GM21723 (cell line): ENCODE results near the gene UQCRC1.
A peak's percentile ranks its signal among the peaks of the same experiment; 100 is the strongest.

ENCODE experiments used
- ATAC-seq: cut with Tn5 transposase; IDR thresholded peaks from one replicate; pipeline ENCODE4 v1.9.1; 2021; ENCODE audit warnings: mild to moderate bottlenecking, moderate library complexity; ENCODE audit not compliant: unreplicated experiment

Gene UQCRC1

DNA sequence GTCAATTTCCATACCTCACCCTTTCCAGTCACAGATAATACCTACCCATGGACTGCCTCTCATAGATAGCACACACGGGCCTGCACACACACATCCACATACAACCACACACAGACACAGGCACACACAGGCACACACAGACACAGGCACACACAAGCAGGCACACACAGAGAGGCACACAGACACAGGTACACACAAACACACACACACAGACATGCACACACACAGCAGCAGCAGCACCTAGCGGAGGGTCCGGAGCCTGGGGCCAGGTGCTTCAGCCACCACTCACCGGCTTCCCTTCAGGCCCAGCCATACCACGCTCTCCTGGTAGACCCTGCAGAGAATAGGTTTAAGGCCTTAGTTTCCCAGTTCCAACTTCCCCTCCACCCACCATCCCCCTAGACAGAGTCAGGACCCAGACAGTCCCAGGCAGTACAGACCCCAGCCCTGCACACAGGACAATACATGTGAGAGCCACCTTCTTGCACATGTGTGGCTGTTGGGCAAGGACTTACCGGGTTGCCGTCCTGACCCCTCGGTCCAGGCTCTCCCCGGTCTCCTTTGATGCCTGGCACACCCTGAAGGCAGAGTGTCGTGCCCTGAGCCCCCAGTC, 35.4 kb downstream of the UQCRC1 start:
- ATAC-seq = no peak

DNA sequence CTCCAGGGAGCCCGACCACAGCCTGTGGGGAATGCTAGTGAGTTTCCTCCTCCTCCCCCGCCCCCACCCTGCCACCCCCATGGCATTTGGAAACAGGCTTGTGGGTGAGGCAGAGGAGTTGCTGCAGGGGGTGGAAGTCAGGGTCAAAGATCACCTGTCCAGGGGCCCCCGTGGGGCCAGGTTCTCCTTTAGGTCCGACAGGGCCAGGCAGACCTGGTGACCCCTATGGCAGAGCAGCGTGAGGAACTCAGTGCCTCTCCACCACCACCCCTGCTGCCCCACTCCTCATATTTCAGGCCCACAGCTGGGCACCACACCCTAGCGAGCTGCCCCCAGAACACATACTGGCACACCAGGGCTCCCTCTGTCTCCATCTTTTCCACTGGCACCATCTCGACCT, 36.9 kb downstream of the UQCRC1 start:
- no peak for ATAC-seq

DNA sequence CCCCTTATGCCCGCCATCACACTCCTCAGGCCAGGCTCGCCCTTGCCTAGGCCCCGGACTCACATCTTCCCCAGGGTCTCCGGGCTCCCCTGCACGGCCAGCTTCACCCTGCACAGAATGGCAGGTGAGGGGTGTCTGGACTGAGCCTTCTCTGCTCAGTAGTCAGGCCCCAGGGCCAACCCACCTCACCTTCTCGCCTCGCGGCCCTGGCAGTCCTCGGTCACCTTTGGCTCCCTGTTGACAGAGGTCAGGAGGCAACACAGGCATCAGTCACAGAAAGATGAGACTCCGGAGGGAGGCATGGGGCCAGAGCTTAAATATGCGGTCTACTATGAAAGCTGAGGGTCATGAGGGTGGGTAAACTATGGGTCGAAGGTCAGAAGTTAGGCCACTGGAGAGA, 37.5 kb downstream of the UQCRC1 start:
- no peak for ATAC-seq

DNA sequence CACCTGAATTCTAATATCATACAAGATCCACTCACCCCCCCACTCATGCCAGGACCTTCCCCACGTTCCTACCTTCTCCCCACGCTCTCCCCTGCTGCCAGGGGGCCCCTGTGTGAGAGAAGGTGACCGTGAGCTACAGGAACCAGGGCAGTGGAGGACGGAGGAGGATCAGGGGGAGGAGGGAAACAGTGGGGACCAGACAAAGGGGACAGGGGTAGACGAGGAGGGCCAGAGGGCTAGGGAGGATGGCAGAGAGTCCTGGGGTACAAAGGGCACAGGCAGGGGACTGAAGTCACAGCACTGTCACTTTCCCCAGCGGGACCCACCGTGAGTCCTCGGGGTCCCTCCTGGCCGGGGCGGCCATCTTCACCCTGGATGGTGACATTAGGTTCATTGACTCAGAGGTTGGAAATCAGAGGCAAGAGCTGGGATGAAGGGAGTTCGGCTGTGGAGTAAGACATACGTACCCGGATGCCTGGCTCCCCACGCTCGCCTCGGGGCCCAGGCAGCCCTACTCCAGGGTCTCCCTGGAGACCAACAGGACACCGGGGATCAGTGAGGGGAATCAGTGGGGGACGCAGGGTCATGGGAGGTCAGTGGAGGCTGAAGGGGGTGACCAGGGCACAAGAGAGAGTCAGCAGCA, 39.5 kb downstream of the UQCRC1 start:
- no peak for ATAC-seq

DNA sequence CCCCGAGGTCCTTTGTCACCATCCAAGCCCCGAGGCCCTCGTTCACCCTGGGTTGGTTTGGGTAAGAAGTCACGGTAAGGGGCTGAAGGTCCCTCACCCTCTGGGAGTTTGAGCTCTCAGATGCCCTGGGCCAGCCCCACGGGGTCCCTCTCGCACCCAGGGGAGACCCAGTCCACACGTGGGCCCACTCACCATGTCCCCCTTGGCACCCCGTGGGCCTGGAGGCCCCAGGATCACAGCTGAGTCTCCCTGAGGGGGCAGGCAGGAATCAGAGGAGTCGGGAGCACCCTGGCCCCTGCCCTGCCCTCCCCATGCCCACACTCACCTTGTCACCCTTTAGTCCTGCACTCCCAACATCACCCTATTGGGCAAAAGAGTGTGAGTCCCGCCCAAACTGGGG, 40.0 kb downstream of the UQCRC1 start:
- ATAC-seq = no peak

DNA sequence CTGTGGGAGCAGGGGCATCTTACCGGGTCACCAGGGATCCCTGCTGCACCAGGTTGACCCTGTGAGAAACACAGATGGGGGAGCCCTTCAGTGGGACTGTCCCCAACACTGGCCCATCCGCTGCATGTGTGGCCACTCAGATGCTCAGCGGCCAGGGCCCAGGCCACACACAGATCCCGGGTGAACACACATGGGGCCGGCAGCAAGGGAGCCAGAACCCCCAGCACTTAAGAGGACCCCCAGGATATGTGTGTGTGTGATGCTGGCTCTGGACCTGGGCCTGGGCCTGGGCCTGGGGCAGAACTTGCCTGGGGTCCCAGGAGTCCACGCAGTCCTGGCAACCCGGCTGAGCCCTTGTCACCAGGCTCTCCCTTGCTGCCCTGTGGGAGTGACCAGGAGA, 41.0 kb downstream of the UQCRC1 start:
- no peak for ATAC-seq

DNA sequence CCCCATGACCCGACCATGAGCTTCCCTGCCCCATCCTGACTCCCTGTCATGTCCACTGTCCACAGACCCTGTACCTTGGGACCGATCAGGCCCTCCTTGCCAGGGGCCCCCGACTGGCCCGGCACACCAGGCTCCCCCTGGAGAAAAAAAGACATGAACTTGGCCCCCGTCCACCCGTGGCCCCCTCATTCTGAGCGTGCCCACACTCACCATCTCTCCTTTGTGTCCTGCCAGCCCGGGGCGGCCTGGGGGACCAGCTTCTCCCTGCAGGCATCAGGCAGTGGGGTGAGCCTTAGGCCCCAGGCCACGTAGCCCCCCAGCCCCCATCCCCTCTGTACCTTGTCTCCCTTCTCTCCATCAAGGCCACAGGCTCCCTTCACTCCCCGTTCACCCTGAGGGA, 41.9 kb downstream of the UQCRC1 start:
- ATAC-seq = no peak

DNA sequence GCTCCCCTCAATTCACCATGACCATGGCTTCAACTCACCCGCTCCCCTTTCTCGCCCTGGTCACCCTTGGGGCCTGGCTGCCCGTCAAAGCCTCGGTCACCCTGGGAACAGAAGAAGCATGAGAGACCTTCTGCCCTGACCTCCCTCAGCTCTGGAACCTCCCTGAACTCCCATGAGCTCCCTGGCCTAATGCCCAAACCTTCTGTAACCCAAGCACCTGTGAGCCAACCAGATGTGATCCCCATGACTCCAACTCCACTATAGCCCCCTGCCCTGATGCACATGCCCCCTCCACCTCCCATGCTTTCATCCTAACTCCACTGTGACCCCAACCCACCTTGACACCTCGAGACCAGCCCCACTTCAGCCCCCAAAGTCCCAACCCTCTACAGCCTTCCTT, 42.4 kb downstream of the UQCRC1 start:
- no peak for ATAC-seq

DNA sequence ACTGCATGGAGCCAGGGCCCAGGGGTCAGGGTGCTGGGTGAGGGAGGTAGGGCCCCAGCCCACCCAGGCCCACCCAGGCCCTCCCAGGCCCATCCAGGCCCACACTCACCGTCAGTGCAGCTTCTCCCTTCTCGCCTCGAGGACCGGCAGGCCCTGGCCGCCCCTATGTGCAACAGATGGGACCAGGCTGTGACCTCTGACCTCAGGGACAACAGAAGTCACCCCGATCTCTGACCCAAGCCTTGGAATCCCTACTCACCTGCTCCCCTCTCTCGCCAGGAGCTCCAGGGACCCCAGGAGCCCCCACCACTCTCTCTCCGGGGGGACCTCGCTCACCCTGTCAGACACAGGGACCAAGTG, 43.1 kb downstream of the UQCRC1 start:
- no peak for ATAC-seq

DNA sequence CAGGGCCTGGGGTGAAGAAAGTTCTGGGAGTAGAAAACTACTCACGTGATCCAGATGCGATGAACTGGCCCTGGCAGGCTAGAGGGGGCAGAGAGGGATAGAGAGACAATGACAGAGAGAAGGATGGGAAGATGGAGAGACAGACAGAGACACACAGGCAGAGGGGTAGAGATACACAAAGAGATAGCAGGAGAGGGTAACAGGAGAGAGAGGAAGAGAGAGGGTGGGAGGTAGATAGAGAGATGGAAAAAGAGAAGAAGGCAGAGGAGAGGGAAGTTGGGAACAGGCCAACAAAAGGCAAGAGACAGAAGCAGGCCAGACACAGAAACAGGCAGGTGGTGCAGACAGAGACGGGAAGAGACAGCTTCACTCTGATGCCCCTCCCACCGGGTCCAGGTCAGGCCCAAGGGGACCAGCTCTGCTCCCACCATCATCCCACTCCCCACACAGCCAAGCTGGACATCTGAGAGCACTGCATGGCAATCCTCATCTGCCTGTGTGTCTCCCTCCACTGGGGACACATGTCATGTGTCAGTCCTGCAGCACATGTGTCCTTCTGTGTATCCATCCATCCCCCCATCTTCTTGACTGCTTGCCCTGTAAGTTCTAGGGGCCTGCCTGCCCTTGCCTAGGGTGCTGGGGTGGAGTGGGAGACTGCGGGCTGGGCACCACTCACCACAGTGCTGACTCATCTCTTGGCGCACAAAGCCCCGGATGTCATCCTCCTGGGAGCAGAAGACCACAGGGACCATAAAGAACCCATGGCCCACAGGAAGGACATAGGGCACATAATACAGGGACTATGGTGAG, 43.6 kb downstream of the UQCRC1 start:
- no peak for ATAC-seq

DNA sequence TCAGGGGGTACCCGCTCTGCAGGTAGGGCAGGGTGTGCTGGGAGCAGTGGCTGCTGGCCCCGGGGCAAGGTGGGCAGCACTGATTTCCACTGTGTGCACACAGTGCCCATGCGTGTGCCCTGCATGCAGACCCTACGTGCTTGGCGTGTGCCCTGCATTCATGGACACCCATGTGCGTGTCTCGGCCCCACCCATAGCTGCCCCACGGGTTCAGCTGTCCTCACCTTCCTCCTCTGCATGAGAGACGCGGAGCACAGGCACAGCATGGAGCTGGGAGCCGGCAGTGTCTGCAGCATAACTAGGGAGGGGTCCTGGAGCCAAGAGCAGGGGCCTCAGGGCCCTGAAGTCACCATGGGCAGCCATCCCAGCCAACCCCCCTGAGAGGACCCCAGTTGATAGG, 44.3 kb downstream of the UQCRC1 start:
- no peak for ATAC-seq

DNA sequence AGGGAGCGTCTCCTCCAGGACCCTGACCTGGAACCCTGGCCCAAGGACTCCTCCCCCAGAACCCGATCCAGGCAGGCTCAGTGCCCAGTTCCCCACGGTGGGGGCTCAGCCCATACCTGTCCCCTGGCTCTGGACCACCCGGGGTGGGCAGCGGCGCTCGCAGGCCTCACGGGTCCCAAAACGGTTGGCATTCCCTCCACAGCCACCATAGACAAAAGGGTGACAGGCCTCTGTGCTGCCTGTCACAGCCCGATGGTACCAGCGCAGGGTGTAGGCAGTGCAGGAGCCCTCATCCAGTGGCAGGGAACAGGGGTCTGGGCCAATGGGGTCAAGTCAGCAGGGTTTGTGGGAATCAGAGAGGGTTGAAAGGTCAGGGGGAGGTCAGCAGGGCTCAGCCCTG, 44.8 kb downstream of the UQCRC1 start:
- ATAC-seq = no peak

DNA sequence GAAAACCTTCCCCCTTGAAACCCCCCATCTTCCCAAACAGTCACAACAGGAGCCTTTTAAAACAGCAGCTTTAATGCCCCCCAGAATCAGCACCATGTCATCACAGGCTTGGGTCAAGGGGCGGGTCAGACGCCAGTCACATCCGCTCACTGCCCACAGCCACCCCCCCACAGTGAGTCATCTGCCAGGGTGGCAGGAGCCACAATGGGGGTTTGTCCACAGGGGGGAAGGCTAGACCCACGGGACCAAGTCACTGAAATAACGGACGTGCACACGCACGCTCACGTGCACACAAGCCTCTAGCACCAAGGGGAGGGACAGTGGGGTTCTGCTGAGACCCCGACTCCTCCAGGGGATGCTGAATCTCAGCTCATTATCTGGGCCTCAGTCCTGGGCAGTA, 45.4 kb downstream of the UQCRC1 start:
- ATAC-seq = no peak

DNA sequence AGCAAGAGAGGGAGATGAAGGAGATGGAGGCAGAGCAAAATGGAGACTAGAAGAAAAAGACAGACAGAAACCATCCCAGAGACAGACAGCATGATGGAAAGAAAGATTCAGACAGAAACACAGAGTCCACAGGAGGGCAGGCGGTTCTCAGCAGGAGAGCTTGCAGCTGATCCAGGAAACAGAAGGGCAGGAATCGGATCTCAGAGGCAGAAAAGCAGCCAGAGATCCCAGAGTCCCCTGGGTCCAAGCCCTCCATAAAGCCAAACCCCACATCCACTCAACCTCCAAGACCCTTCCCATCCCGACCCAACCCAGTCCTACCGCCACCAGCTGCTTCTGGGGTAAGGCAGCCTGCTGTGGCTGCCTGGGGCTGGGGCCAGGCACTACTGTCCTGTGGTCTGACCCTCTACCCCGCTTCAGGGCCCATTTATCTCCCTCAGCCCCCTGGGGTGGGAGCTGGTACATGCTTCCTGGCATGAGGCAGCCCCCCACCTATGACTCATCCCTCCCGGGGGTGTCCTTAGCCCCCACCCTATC, 46.0 kb downstream of the UQCRC1 start, which contains the start of gene UCN2:
Gene UCN2 (minus strand): TSS at position 400 of the 537 bp plus-strand sequence. CDS start 657 bp downstream, outside the sequence.
- ATAC-seq = no peak

DNA sequence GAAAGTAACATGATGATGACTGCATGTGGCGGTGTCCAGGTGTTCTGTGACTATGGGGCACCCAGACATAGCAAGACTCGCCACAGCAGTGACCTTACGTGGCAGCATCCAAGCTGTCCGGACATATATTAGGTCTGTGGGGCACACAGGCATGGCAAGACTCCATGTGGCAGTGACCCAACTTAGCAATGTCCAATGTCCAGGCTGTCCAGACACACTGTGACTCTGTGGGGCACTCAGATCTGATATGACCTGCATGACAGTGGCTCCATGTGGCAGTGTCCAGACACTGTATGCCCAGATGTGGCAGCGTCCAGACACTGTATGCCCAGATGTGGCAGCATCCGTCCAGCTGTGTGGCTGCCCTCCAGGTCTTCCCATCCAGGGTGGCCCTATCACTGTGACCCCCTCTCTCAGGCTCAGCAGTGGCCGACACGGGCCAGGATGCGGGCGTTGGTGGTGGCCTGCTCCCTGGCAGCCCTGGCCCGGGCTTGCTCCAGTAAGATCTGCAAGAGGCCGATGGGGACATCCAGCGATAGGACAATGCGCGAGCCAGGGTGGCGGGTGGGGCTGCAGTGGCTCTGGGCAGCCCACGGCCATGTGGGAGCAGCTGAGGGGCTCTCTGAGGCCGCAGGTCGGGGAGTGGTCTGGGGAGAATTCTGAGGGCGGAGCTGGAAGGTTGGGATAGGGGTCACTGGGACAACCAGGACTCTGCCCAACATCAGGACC, 46.9 kb downstream of the UQCRC1 start:
- ATAC-seq = no peak

DNA sequence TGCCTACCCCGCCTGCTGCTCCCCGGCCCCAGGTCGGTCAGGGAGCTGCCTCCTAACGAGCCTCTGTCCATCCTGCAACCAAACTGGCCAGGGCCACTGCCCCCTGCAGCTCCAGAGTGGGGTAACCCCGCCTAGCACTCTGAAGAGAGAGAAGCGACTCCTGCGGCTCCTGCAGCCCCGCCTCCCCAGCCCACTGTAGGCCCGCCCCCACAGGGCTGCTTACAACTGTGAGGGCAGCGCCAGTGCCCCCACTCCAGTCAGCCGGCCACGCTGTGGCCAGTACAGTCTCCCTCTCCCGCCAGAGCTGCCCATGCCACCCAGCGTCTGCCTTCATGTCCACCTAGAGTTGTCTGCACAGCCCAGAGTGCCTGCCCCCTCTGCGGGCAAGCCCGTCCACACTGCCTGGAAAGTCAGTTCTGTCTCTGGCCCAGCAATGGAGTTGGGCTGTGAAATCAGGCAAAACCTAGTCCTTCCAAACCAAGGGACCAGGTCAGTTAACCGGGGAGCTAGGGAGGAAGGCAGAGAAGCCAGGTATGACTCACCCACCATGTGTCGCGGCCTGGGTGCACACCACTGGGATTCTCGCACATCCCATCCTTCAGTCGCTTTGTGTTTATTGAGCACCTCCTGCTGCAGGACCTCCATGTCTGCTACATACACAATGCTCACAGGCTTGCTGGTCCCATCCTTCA, 48.3 kb downstream of the UQCRC1 start:
- ATAC-seq = no peak

DNA sequence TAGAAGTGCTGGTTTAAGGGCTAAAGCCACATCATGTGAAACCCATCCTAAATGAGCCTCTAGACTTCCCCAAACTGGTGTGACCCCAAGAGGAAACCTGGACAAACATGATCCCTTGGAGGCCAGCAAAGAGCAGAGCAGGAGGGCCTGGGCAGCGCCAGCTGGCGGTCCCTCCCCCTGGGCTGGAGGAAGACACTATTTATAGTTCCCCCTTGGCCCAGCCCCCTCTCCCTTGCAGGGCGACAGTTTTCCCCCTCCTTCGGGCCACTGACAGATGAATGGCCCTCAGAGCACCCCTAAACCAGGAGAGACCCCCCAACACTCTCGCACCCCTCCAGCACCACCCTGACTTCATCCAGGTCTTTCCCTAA, 48.8 kb downstream of the UQCRC1 start:
- ATAC-seq = no peak

DNA sequence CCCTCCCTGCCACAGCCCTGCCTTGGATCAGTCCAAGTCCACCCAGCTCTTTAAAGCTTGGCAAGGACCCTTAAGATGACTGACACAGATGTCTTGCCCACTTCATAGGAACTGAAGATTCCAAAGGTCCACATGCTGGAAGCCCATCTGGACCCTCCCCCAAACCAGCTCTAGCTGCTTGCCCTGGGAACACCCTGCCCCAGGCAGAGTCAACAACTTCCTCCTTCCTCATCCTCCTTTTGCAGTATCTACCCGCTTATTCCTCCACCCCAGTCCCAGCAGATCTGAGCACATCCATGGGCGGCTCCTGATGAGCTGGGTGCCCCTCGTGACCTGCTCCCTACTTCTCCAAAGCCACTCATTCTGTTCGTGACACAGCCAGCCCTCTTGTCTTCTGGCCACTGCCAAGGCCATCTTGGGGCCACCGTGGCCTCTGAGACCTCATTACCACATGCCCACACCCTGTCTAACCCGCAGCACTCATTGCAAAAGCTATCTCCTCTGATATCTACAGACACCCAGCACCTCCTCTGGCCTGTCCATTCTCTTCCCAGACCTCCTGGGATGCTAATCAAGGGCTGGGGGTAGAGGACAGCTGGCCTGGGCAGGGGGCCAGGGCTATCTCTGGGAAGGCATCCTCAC, 50.8 kb downstream of the UQCRC1 start:
- ATAC-seq = no peak

DNA sequence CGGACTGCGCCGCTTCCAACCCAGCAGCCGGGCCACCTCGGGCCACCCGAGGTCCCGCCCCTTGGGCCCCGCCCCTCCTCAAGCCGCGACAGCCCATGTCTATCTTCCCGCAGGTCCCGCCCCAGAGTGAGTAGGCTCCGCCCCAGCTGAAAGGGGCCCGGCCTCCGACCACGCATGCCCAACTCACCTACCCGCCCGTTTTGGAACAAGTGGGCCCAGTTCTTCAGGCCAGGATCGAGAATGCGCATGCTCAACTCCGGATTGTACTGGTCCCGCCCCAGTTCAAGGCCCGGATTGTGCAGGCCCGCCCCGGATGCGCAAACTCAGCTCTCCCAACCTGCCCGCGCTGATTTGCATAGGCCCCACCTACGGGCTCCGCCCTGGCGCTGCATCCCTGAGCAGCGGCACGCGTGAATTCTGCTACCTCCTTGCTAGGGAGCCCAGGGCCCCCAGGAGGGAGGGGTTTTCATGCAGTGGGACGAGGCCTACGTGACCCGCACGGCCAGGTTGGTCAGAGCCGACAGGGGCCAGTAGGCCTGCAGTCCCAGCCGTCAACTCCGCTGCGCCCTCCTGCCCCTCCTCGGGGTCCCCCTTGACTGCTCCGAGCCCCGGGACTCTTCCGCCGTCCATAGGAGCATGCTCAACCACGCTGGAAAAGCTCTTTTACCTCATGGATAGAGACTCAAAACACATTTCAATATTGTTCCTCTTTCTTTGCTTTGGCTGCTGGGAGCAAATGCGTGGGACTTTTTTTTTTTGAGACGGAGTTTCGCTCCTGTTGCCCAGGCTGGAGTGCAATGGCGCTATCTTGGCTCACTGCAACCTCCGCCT, 52.4 kb downstream of the UQCRC1 start, which contains the start of gene PFKFB4:
Gene PFKFB4 (minus strand): TSS at position 8 of the 831 bp plus-strand sequence. CDS start 26 bp downstream, outside the sequence.
- ATAC-seq = peak; percentile 83
